Astrocyte (in vitro differentiated cells and primary cell): ENCODE measurements around the gene PCK2. TPM values are rescaled to one million over a fixed set of nuclear protein-coding genes. Genes with fewer than 3 reads are reported as not detected.

ENCODE experiments used
- DNase-seq: peaks from one replicate; pipeline ENCODE4 v3.0.0-alpha.2; 2010; ENCODE audit warnings: low read depth
- FAIRE-seq: peaks from 2 replicates; lab custom pipeline; 2011; peaks lifted over from hg19 to GRCh38; lab: Jason Lieb, UNC
- H2AFZ ChIP-seq: 2 replicates; pipeline ENCODE4 v1.6.0; 2012; ENCODE audit warnings: low read depth, low read length, inconsistent platforms
- H3K27ac ChIP-seq: 2 replicates; pipeline ENCODE4 v1.5.1; 2011; ENCODE audit warnings: low read depth, low read length, inconsistent platforms
- H3K27me3 ChIP-seq: 2 replicates; pipeline ENCODE4 v1.6.0; 2011; ENCODE audit warnings: low read length, inconsistent platforms; ENCODE audit not compliant: insufficient read depth
- H3K36me3 ChIP-seq: 2 replicates; pipeline ENCODE4 v1.5.1; 2011; ENCODE audit warnings: low read length, inconsistent platforms; ENCODE audit not compliant: insufficient read depth
- H3K4me1 ChIP-seq: 2 replicates; pipeline ENCODE4 v1.5.1; 2011; ENCODE audit warnings: low read length, inconsistent platforms; ENCODE audit not compliant: insufficient read depth
- H3K4me2 ChIP-seq: 2 replicates; pipeline ENCODE4 v1.6.0; 2012; ENCODE audit warnings: low read length, inconsistent platforms
- H3K4me3 ChIP-seq: 2 replicates; pipeline ENCODE4 v1.5.1; 2011; ENCODE audit warnings: low read depth, mild to moderate bottlenecking, low read length, inconsistent platforms; ENCODE audit not compliant: insufficient read depth
- H3K79me2 ChIP-seq: 2 replicates; pipeline ENCODE4 v1.6.0; 2012; ENCODE audit warnings: mild to moderate bottlenecking, low read length, inconsistent platforms; ENCODE audit not compliant: insufficient read depth
- H3K9ac ChIP-seq: 2 replicates; pipeline ENCODE4 v1.6.0; 2012; ENCODE audit warnings: mild to moderate bottlenecking, low read length, inconsistent platforms
- H3K9me3 ChIP-seq: 2 replicates; pipeline ENCODE4 v1.5.1; 2012; ENCODE audit warnings: low read depth, mild to moderate bottlenecking, low read length, inconsistent platforms; ENCODE audit not compliant: insufficient read depth
- H4K20me1 ChIP-seq: 2 replicates; pipeline ENCODE4 v1.6.0; 2012; ENCODE audit warnings: low read length, inconsistent platforms; ENCODE audit not compliant: insufficient read depth
- H3K27ac Mint-ChIP-seq: one replicate; pipeline ENCODE4 v1.8.0; 2021; ENCODE audit warnings: mild to moderate bottlenecking, mixed read lengths; ENCODE audit not compliant: unreplicated experiment
- H3K27me3 Mint-ChIP-seq: one replicate; pipeline ENCODE4 v1.8.0; 2021; ENCODE audit warnings: low read depth, mixed read lengths; ENCODE audit not compliant: unreplicated experiment
- H3K36me3 Mint-ChIP-seq: one replicate; pipeline ENCODE4 v1.8.0; 2021; ENCODE audit warnings: low read depth, mixed read lengths; ENCODE audit not compliant: unreplicated experiment
- H3K4me1 Mint-ChIP-seq: one replicate; pipeline ENCODE4 v1.8.0; 2021; ENCODE audit warnings: low read depth, mixed read lengths; ENCODE audit not compliant: unreplicated experiment
- H3K4me3 Mint-ChIP-seq: one replicate; pipeline ENCODE4 v1.8.0; 2021; ENCODE audit warnings: mild to moderate bottlenecking, moderate library complexity, mixed read lengths; ENCODE audit not compliant: unreplicated experiment
- H3K9me3 Mint-ChIP-seq: one replicate; pipeline ENCODE4 v1.8.0; 2021; ENCODE audit warnings: mild to moderate bottlenecking, mixed read lengths; ENCODE audit not compliant: unreplicated experiment
- EZH2 ChIP-seq: IDR thresholded peaks from 2 replicates; pipeline ENCODE4 v1.6.1; 2012; ENCODE audit warnings: mild to moderate bottlenecking, low read length, inconsistent platforms; ENCODE audit not compliant: insufficient read depth
- total RNA-seq: library from RNA; stranded (reverse); gene quantifications from 2 replicates; pipeline ENCODE4 v1.2.1, GENCODE V29; 2021
- TF ChIP-seq, protein P1 (sequence below): IDR thresholded peaks from 2 replicates; pipeline ENCODE4 v1.5.1; 2011; ENCODE audit warnings: low read depth, mild to moderate bottlenecking, inconsistent platforms, low read length, moderate library complexity; ENCODE audit not compliant: insufficient read depth

The PCK2 gene
- total RNA-seq, 1 donor from 2014 or later = 73.8 TPM

DNA sequence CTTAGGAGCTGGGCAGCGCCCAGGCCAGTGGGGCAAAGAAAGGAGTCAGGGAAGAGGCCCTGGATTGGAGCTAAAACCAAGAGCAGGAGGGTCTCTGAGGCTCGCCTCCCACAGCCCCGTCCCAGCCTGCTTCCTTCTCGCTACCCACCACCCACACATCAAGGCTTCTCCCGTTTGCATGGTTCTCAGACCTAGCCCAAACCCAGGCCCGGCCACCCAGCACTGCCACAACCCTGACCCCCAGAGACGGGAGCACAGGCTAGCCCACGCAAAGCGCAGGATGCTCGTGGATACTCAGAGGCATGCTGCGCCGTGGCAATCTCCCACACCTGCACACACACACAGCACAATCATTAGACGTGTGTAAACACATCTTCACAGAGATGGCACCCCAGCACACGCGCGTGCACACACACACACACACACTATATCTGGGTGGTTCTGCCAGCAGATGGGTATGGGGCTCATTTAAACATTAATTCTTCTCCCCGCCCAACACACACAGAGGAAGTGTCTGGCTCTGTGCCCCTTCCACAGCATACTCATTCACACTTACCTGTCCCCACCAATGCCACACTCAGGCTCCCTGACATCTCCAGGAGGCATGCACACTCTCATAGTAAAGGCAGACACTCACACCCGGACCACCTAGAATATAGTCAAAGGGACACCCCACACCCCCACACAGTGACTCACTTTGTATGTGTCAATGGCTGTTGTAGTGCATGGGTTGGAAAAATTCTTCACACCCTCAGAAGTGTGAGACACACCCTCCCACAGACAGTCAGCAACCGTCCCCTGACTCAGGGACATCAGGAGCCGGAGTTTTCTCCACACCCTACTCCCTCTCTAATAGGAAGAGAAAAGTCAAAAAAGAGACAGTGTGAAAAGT lies 41.2 kb upstream of the PCK2 start:
- FAIRE-seq = no peak
- H3K9me3 ChIP-seq = no peaks in the 10 kb centered on the region
- no peaks in the 10 kb centered on the region for H3K4me1 ChIP-seq
- H3K4me3 ChIP-seq = no peak overlapping the region
- H2AFZ ChIP-seq = no peak overlapping the region
- no peaks in the 10 kb centered on the region for H3K36me3 ChIP-seq
- TF ChIP-seq EZH2 = no peak
- TF ChIP-seq, protein P1, sequence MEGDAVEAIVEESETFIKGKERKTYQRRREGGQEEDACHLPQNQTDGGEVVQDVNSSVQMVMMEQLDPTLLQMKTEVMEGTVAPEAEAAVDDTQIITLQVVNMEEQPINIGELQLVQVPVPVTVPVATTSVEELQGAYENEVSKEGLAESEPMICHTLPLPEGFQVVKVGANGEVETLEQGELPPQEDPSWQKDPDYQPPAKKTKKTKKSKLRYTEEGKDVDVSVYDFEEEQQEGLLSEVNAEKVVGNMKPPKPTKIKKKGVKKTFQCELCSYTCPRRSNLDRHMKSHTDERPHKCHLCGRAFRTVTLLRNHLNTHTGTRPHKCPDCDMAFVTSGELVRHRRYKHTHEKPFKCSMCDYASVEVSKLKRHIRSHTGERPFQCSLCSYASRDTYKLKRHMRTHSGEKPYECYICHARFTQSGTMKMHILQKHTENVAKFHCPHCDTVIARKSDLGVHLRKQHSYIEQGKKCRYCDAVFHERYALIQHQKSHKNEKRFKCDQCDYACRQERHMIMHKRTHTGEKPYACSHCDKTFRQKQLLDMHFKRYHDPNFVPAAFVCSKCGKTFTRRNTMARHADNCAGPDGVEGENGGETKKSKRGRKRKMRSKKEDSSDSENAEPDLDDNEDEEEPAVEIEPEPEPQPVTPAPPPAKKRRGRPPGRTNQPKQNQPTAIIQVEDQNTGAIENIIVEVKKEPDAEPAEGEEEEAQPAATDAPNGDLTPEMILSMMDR = no peak
- H3K79me2 ChIP-seq = no peaks in the 10 kb centered on the region
- peak overlapping the region; percentile 99 for H3K4me2 ChIP-seq
- Mint-ChIP-seq H3K9me3 (peaks cover 2% of the 10 kb centered on the region), H3K4me3 (peak overlapping the region; percentile 83), H3K27me3 (peaks cover 72% of the 10 kb centered on the region), H3K36me3 (no peaks in the 10 kb centered on the region), H3K27ac (peak overlapping the region; percentile 45), H3K4me1 (peaks cover 2% of the 10 kb centered on the region)
- no peak overlapping the region for H3K27ac ChIP-seq
- H3K27me3 ChIP-seq = peaks cover 19% of the 10 kb centered on the region
- H3K9ac ChIP-seq = no peak overlapping the region
- no peak for DNase-seq
- peaks cover 4% of the 10 kb centered on the region for H4K20me1 ChIP-seq

DNA sequence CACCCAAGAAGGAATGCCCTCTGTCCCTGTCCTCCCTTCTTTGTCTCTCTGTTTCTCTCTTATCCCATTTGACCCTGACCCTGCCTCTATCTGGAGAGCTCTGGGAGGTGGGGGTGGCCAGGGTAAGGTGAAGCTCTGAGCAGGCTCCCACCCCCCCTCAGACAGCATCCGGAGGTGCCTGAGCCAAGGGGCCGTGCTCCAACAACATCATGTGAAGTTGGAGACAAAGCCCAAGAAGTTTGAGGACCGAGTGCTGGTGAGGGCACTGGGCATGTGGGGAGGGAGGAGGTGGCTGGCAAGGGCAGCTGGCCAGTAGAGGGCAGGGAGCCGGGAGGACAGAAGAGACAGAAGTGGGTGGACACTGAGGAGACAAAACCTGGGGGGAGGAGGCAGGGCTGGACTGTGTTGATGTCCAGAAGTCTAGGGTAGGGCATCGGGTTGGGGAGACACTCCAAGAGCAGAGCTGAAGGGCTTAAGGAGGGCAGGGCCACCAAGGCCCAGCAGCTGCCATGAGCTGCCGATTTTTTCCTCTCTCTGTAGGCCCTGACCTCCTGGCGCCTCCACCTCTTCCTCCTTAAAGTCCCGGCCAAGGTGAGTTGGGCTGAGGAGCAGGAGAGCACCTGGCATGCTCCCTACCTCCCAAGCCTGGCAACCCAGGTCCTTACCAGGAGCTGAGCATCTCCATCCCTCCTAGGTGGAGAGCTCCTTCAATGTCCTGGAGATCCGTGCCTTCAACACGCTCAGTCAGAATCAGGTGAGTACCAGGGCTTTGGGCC lies 40.4 kb upstream of the PCK2 start:
- no peak for DNase-seq
- no peak overlapping the region for H3K27ac ChIP-seq

More for the DNA sequence above, 40.4 kb upstream of the PCK2 start:
- Histone ChIP-seq H3K27me3 (peaks cover 17% of the 10 kb centered on the region), H4K20me1 (peaks cover 4% of the 10 kb centered on the region), H3K4me3 (no peak overlapping the region), H2AFZ (no peak overlapping the region), H3K9ac (no peak overlapping the region), H3K79me2 (no peaks in the 10 kb centered on the region), H3K36me3 (no peaks in the 10 kb centered on the region), H3K4me2 (no peak overlapping the region), H3K4me1 (no peaks in the 10 kb centered on the region), H3K9me3 (no peaks in the 10 kb centered on the region)
- Mint-ChIP-seq H3K4me3 (peak overlapping the region; percentile 83), H3K4me1 (peaks cover 2% of the 10 kb centered on the region), H3K36me3 (no peaks in the 10 kb centered on the region), H3K27me3 (peaks cover 70% of the 10 kb centered on the region), H3K9me3 (no peaks in the 10 kb centered on the region), H3K27ac (no peak overlapping the region)
- FAIRE-seq = no peak
- TF ChIP-seq, protein P1 = no peak
- no peak for TF ChIP-seq EZH2
